Esophagus squamous epithelium (tissue), 4 donors: ENCODE results near the gene RAPGEF5.

Source experiments
- CTCF ChIP-seq, 6 experiments: fragments of 450-650 bp in 4 of 6; fragments of 200-600 bp in 2 of 6; sonication (generic) in 2 of 6; IDR thresholded peaks; one replicate each; pipeline ENCODE4 v1.5.1; 2016 to 2019; ENCODE audit warnings: antibody characterized with exemption in 6 of 6, mild to moderate bottlenecking in 4 of 6, moderate library complexity in 4 of 6
- POLR2A ChIP-seq, 4 donors: fragments of 450-650 bp; IDR thresholded peaks; one replicate each; pipeline ENCODE4 v1.6.1; 2017; ENCODE audit warnings: antibody characterized with exemption in 4 of 4, mild to moderate bottlenecking in 4 of 4, moderate library complexity in 3 of 4

DNA sequence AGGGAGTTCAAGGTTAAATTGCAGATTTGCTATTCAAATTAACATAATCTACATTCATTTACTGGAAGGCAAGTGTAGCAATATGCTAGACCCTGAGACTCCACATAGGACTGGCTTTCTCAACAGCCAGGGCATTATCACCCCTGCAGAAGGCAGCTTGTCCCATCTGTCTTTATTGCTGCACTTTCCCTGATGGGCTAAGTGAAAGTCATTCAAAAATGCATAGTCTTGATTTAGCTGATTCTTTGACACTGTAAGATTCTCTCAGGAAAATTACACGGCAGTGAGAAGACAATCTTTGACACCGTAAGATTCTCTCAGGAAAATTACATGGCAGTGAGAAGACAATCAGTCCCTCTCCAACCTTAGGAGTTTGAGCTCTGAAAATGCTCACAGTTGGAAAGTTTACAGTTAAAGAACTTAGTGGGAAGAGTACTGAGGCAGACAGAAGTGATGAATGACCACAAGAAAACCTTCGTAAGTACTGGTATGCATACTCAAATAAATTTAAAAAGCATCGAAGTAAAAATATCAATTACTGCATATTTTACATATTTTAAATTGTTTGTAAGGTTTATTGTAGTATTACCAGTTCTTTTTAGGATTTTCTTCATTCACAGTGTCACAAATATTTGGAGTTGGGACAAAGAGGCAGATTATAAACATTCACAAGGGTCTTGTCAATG lies 88.9 kb downstream of the RAPGEF5 start:
- TF ChIP-seq CTCF (IDR thresholded peaks at IDR 0.05) (no peak), POLR2A (IDR thresholded peaks at IDR 0.05) (no peak)
